NCI-H510A treated with DMSO at 0.1 percent for 48 hours (cell line): ENCODE data around the gene NME1.
A peak's percentile ranks its signal among the peaks of the same experiment; 100 is the strongest.
"Not testable (repeated sequence)": the region's sequence is repeated elsewhere in the genome, so short reads cannot be mapped to it uniquely, and the experiment has no call there.

Source experiments
- DNase-seq: peaks from one replicate; lab custom pipeline; 2025; lab: John Stamatoyannopoulos, UW

NME1 gene

DNA sequence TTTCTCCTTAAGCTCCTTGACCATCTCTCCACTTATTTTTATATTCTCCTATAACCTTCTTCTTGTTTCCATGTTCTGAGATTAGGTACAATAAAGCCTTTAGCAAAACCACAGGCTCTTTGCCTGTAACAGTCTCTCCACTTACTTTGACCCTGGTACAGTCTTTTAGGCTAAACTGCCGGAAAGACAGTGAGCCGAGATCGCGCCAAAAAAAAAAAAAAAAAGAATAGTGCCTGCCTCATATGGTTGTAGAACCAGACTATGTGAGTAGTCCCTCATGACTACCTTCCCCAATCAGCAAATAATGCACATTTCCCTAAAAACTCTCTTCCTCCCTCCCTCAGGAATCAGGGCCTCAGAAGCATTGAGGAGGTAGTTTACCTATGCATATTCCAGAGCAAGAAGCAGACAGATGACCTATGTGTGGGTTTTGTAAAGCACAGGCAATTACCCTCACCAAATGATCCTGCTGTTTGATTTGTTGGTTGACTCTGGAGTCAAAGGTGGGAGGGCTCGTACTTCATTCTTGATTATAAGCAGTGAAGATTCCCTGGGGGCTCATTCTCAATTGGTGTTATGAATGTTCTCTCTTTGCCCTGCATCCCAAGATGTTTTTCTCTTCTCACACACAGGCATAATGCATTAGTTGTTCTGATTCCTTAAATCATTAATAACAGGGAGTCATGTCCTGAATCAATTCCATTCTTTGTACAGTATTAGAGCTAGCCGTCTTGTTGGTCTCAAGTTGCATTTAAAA, 8.9 kb upstream of the NME1 start:
- no peak for DNase-seq

DNA sequence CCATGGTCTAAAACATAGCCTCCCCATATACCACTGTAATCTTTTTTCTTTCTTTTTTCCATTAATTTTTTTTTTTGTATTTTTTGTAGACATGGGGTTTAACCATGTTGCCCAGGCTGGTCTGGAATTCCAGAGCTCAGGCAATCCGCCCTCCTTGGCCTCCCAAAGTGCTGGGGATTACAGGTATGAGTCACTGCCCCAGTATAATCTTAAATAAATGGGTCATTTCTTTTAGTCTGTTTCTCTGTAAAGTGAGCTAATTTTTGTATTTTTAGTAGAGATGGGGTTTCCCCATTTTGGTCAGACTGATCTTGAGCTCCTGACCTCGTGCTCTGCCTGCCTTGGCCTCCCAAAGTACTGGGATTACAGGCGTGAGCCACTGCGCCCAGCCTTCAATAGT, 5.7 kb upstream of the NME1 start:
- DNase-seq, result no peak

DNA sequence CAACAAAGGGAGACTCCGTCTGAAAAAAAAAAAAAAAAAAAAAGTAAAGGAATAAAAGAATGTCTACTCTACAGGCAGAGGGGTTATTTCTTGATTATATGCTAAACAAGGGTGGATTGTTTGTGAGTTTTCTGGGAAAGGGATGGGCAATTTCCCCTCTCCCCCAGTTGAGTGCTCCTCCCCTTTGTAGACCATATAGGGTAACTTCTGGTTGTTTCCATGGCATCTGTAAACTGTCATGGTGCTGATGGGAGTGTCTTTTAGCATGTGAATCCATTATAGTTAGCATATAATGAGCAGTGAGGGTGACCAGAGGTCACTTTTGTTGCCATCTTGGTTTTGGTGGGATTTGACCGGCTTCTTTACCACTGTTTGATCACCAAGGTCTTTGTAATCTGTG, 4.2 kb upstream of the NME1 start:
- DNase-seq, result no peak

DNA sequence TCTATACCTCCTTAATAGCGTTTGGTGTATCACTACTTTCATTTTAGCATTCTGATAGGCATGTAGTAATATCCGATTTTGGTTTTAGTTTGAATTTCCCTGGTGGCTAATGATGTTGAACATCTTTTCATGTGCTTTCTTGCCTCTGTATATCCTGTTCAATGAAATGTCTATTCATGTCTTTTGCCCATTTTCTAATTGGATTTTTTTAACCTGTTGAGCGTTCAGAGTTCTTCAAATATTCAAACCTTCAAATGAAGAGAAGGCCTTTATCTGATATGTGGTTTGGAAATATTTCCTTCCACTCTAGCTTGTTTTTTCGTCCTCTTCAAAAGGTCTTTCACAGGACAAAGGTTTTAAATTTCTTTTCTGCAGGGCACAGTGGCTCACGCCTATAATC, 2.4 kb upstream of the NME1 start:
- DNase-seq, result no peak

DNA sequence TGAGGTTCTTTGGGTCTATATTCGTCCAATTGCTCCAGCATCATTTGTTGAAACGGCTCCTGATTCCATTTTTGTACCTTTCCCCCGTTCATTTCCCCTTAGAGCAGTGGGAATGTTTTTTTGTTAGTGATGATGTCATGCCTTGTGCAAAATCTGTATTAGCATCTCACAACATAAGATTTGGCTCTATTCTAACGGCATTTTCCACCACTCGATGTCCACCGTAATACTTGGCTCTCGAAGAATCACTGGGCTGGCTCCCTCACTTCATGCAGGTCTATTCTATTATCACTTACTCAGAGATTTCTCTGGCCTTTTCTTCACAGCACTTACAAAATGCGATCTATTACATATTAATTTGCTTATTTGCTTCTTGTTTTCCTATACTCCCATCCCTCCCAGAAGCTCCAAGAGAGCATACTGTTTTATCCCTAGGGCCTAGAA, 571 bp upstream of the NME1 start:
- DNase-seq, result peak; percentile 59

DNA sequence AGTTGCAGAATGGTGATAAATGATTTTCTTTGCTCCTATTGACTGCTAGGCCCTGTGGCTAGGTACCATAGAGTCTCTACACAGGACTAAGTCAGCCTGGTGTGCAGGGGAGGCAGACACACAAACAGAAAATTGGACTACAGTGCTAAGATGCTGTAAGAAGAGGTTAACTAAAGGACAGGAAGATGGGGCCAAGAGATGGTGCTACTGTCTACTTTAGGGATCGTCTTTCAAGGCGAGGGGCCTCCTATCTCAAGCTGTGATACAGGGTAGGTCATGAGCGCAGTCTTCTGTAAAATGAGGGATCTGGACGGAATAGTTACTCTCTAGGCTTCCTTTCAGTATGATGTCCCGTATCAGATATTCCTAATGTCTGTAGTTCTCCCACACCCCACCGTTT, 817 bp downstream of the NME1 start:
- DNase-seq, result peak; percentile 33

DNA sequence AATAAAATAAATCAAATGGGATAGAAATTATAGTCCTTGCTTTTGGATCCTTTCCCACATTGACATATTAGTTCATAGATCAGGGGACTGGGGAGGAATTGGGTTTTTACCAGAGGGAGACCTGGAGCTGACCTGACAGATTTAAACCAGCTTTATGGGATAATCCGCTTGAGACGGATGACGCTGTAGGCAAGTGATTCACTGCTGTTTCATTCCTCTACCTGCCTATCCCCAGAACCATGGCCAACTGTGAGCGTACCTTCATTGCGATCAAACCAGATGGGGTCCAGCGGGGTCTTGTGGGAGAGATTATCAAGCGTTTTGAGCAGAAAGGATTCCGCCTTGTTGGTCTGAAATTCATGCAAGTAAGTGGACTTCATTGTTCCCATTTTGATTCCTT, 2.1 kb downstream of the NME1 start:
- DNase-seq, result no peak

DNA sequence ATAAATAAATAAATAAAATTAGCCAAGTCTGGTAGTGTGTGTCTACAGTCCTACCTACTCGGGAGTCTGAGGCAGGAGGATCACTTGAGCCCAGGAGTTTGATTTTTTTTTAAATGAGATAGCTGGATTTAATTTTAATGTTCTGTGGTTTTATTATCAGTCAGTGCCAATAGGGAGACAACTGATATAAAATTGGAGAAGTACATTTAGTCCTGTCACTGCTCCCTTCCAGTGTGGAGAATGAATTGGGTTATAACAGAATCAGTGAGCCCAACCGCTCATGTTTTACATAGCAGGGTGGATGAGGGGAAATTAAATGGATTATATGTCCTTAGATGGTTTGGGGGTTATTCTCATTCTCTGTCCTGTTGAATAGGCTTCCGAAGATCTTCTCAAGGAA, 6.2 kb downstream of the NME1 start:
- DNase-seq, result no peak

DNA sequence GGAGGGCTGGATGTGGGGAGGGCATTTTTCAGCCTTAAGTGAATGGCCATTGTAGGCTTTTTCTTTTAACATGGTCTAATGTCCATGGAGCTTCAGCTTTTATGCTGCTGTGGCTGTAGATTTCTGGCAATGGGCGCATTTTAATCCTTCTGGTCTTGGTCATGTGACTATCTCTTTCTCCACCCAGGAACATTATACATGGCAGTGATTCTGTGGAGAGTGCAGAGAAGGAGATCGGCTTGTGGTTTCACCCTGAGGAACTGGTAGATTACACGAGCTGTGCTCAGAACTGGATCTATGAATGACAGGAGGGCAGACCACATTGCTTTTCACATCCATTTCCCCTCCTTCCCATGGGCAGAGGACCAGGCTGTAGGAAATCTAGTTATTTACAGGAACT, 8.2 kb downstream of the NME1 start:
- no peak for DNase-seq

DNA sequence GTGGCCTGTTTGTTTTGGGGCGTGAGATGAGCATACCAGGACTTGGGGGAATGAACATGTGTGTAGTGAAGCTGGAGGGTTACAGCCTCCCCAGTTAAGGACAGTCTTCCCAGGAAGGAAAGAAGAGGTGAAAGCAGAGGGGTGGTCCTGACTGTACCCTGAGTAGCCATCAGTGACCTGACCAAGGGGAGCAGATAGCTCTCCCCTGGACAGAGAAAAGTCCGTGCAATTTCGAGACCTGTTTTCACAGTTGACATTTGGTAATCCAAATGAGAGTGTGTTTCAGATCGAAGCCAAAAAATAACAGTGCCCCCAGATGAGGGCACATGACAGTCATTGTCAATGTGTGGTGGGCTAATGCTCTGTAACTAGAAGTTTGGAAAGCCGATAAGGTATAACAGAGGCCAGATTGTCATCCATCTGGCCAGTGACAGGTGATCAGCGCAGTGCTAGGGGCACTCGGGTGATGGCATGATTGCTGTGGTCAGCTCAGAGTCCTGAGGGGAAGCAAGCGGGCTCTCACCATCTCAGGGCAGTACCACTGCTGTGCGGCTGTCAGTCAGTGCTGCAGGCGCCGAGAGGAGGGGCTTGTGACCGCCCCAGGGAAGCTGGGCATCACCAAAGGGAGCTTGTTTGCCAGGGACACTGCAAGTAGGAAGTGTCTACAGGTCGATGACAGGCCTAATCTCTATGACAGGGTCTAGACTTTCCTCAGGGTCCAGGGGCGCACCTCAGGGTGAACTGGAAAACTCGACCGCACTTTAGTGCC, 11.7 kb downstream of the NME1 start:
- DNase-seq, result peak; percentile 62

DNA sequence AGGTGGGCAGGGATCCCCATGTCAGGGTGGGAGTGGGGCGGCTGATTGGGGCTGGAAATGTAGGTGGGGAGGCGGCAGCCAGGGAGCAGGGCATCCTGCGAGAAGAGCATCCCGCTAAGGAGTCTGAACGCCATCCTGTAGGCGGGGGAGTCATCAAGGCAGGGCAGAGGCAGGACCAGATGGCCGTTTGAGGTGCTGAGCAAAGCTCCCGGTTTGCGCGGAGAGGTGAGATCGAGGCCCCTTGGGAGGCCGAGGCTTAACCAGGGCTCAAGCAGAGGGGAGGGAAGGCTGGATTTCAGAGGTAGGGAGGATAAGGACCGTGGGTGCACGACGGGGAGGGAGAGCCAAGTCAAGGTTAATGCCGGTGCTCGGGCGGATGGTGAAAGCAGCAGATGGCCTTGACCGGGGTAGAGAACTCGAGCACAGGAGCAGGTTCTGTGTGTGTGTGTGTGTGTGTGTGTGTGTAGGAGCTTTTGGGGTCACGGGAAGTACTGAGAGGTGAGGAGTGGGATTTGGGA, 12.4 kb downstream of the NME1 start:
- DNase-seq, result peak; percentile 67

DNA sequence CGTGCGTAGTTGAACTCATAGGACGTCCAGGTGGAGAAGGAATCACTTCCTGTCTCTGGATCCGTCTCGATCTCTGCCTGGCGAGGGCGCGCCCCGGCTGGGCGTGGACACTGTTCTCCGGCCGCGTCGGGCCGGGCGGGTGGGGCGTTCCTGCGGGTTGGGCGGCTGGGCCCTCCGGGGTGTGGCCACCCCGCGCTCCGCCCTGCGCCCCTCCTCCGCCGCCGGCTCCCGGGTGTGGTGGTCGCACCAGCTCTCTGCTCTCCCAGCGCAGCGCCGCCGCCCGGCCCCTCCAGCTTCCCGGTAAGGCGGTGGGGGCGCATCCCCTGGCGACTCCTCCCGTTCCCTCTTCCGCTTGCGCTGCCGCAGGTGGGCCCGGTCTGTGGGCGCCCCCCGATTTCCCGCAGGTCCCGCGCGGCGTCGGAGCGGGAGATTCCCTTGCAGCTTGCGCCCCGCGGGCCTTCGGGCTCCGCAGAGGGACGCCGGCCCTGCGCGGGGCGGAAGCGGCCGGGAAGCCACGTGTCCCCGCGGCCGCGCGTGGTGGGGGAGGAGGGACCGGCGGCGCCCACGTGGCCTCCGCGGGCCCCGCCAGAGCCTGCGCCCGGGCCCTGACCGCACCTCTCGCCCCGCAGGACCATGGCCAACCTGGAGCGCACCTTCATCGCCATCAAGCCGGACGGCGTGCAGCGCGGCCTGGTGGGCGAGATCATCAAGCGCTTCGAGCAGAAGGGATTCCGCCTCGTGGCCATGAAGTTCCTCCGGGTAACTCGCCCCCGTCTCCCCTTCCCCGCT, 13.0 kb downstream of the NME1 start, which contains the start of gene NME2:
NME2 (plus strand) TSS at position 214 of the 789 bp plus-strand sequence; CDS start at position 634, 420 bp downstream.
- peak; percentile 89 for DNase-seq

DNA sequence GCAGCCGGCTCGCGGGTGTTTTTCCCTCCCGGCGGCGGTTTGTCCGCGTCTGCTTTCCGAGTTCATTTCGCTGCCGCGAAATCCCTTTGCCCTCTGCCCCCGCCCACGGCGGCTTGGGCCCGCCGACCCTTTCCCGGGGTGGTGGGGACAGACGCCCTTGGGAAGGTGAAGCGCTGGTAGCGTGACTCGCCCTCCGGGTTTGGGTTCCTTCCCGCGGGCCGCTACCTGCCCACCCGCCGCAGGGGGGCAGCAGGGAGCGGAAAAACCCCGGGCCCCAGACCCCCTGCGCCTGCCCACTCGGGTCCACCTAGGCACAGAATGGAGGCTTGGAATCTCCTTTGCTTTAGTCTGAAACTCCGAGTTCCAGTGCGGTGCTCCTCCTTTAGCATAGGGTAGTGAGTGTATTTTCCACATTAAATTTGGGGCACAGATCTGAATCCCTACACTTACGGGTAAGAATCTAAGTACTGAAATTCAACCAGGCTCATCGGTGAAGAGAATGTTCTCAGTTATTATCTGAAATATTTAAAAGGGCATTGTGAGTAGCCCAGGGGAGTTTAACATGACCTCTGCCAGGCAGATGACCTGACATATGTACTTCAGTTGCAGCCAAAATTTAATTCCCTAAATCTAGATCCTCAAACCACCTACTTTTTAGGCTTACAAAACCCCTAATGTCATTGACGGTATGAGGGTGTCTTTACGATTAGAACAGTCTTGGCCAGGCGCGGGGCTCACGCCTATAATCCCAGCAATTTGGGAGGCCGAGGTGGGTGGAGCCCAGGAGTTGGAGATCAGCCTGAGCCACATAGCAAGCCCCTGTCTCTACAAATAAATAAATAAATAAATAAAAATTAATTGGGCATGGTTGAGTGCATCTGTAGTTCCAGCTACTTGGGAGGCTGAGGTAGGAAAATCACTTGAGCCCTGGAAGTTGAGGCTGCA, 13.9 kb downstream of the NME1 start:
- DNase-seq, result peak; percentile 58

DNA sequence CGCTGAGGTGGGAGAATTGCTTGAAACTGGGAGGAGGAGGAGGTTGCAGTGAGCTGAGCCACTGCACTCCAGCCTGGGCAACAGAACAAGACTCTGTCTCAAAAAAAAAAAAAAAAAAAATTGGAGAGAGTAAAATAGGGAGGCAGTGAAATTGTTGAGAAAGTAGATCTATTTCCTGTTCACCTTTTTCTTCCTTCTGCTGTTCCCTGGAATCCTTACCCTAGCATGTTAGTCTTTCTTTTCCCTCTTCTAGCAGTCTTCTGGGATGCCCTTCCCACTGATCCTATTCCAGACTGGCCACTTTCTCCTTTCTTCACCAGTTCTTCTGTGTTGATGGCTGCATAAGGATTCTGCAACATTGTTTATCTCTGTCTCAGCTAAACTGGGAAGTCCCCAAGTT, 16.0 kb downstream of the NME1 start:
- no peak for DNase-seq

DNA sequence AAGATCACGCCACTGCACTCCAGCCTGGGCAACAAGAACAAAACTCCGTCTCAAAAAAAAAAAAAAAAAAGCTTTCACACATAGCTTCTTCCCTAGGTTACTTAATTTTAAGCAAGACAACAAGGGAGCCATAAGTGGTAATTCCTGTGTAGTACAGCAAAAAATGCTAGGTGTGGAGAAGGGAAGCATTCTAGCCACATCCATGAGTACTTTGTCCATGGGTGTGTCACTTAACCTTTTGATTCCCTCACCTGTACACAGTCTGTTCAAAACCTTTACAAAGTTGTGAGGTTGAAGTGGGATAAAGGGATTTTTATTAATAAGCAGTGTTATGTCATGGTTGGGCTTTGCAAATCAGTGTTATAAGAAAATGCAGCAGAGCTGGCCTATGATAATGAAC, 17.4 kb downstream of the NME1 start:
- no peak for DNase-seq

DNA sequence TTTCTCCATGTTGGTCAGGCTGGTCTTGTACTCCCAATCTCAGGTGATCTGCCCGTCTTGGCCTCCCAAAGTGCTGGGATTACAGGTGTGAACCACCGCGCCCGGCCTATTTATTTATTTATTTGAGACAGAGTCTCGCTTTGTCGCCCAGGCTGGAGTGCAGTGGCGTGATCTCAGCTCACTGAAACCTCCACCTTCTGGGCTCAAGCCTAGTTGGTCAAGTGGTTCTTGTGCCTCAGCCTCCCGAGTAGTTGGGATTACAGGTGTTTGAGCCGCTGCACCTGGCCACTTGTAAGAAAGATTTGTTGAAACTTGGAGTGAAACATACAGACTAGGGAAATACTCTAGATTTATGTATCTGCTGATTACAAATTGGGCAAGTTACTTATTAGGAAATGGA, 18.7 kb downstream of the NME1 start:
- DNase-seq, result not testable (repeated sequence)

DNA sequence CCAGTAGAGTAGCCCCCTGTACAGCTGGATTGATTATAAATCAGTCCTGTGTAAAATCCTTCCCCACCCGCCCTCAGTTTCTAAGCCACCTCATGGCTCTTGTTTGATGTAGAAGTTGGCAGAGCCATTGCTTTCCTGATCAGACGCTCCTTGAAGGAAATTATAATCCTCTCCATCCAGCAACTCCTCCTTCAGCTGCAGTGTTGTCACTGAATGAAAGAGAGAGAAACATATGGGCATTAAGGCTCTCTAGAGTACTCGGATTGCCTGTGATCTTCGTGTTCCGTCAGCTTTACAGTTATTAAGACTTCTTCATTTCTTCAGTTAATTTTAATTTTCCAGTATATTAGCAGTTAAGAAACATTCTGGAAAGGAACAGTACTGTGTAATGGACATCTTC, 27.1 kb downstream of the NME1 start:
- no peak for DNase-seq

DNA sequence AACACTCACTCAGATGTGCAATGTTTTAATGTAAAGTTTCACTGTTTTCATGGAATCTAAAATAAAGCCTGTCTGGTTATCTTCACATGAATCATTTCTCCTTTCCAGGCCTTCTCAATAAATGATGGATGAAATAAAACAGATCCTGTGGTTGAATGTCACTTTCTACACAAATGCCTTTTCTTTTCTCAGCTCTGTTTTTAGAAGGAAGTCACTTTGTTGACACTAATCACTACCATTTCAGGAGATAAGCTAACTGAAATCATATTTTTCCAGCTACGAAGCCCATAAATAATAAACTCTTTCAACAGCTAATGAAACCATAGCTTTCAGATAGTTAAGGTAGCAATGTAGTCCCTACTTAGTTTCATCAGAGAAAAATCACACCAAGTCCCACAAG, 30.8 kb downstream of the NME1 start:
- DNase-seq, result no peak

DNA sequence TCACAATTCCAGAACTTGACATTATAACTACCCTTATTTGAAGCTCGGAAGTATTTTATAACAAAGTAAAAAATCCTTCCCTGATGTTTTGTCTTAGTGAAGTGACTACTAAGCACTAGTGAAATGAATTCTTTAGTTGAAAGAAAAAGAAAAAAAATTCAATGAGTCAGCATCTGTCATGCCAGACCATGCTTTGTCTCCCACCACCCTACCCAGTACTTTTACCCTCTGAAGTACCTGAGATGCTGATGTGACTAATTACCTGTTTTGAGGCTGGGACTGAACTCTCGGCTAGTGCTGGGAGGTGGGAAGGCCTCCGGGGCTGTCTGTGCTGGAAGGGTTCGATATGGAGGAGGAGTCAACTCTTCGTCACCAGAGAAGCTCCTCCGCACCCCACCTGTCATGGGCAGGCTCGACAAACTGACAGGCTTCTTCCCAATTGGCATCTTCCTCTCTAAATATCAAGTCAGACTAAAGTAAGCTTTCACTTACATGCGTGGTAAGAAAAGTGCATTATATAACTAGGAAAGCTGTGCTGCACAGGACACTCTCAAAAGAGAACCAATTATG, 32.5 kb downstream of the NME1 start:
- DNase-seq, result no peak

DNA sequence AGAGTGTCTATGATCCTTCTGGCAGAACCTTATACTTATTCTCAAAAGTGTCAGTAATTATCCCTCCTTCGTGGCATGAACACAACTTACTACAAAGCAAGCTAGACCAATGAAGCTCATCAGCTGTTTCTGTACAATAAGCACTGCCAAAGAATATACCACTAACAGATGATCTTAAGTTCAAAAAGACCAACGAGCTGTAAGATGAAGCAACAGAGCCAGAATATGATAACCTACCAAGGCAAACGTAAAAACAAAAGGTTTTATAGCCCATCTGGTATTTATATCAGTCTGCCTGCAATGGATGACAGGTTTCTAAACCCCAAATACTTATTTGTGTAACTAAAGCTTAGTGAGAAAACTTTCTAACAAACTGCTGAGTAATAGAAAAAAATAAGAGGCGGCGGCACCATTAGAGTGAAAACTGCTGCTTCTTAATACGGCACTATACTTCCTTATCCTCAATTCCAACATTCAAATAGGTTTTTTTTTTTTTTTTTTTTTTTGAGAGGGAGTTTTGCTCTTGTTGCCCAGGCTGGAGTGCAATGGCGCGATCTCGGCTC, 35.0 kb downstream of the NME1 start:
- DNase-seq, result no peak

DNA sequence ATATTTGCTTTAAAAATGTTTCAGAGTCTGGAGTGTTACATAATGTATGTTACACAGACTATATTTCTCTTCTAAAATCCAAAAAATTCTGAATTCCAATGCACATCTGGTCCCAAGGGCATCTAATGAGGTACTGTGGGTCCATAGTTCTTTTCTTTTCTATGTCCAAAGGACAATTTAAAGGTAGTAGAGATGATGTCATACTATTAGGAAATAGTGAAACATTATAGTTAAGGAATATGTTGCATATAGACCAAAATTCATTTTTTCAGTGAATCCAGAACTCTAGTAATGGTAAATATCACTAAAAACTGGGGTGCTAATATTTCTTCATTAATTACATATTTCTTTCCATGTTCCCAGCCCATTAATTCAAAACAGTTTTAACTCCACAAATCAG, 35.8 kb downstream of the NME1 start:
- DNase-seq, result no peak
